Measurements from ENCODE around the gene CMKLR1. TPM values are rescaled to one million over a fixed set of nuclear protein-coding genes. Genes with fewer than 3 reads are reported as not detected.
A peak's percentile ranks its signal among the peaks of the same experiment; 100 is the strongest.

Gene CMKLR1
- total and polyA plus RNA-seq, 9 of the 15 experiments (the other 6 are each of a cell fraction or from before 2014, with no cell fraction given) = 0.11 to 1.4 (median 0.20) TPM

DNA sequence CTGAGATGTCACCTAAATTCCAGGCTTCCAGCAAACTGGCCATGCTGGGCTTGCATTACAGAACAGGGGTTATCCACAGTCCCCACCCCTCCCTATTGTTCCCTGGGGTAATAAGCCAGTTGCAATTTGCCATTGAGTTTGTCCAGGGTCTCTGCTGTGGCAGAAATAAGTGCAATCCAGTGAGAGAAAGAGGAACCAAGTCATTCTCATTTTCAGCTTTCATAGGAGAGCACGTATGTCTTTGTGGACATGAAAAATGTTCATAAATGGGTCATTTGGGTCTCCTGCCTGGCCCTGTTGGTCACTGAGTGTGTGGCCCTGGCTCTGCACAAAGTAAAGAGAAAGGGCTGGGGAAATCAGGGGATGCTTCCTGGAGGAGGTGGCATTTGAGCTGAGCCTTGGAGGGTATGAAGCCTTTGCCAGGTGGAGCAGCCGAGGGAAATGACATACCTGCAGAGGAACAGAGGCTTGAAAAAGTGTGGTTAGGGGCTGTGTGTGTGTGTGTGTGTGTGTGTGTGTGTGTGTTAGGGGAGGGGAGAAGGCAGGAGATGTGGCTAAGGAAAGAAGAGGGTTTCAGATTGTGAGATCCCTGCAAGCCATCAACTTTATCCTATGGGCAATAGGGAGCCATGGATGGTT is 29.3 kb downstream of the CMKLR1 start (continued):
- TF ChIP-seq STAT5A (IDR thresholded peaks at IDR 0.05; ENCODE audit: borderline replicate concordance, low read length) (no peak), SMARCA5 (IDR thresholded peaks at IDR 0.05) (peak; percentile 65; the same call in 1 of the 2 replicates), ZNF830 (CRISPR knock-in tag; IDR thresholded peaks at IDR 0.05) (no peak), SRSF3 (IDR thresholded peaks at IDR 0.05; ENCODE audit: insufficient read depth, low read length) (no peak), FOXA3 (CRISPR knock-in tag; conservative IDR thresholded peaks at IDR 0.05 in 1 of 2, IDR thresholded peaks at IDR 0.05 in 1 of 2) (no peak), RBM17 (IDR thresholded peaks at IDR 0.05; ENCODE audit: borderline replicate concordance, low read depth, low read length) (no peak), KDM1A (IDR thresholded peaks at IDR 0.05) (0 out of 4 replicates have a peak, but pooled peaks of 1 of the 2 experiments have one; percentile 10), JUN (IDR thresholded peaks at IDR 0.05; ENCODE audit: borderline replicate concordance, low read depth, low read length) (no peak), JUN (CRISPR knock-in tag; IDR thresholded peaks at IDR 0.05; ENCODE audit: borderline replicate concordance) (no peak), NFXL1 (CRISPR knock-in tag; IDR thresholded peaks at IDR 0.05) (no peak), BCOR (IDR thresholded peaks at IDR 0.05) (peak; percentile 50; the same call in 1 of the 2 replicates), MBD2 (IDR thresholded peaks at IDR 0.05; ENCODE audit: borderline replicate concordance, low read depth) (no peak), GABPB1 (CRISPR knock-in tag; IDR thresholded peaks at IDR 0.05) (no peak), DACH1 (IDR thresholded peaks at IDR 0.05; ENCODE audit: partially characterized antibody) (no peak), ZNF408 (CRISPR knock-in tag; IDR thresholded peaks at IDR 0.05; ENCODE audit: low read depth) (no peak), PCBP1 (IDR thresholded peaks at IDR 0.05; ENCODE audit: low read depth, low read length, poor library complexity, severe bottlenecking) (no peak), NFE2L1 (tag; IDR thresholded peaks at IDR 0.05; ENCODE audit: borderline replicate concordance, low read depth) (no peak), SIX5 (IDR thresholded peaks at IDR 0.05; ENCODE audit: borderline replicate concordance in 1 of 2, insufficient read depth in 1 of 2, low read depth in 1 of 2, low read length in 2 of 2) (no peak), CHD1 (IDR thresholded peaks at IDR 0.05; ENCODE audit: low read length) (no peak), IFI16 (CRISPR knock-in tag; IDR thresholded peaks at IDR 0.05) (no peak), ZFP36 (IDR thresholded peaks at IDR 0.05; ENCODE audit: low read depth, low read length, partially characterized antibody) (peak; percentile 96), ZSCAN29 (IDR thresholded peaks at IDR 0.05) (no peak)
- TF ChIP-seq, protein P1, sequence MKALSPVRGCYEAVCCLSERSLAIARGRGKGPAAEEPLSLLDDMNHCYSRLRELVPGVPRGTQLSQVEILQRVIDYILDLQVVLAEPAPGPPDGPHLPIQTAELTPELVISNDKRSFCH (CRISPR knock-in tag; IDR thresholded peaks at IDR 0.05) = no peak
- TF ChIP-seq, protein P1 (tag; IDR thresholded peaks at IDR 0.05) = no peak
- TF ChIP-seq, protein P2, sequence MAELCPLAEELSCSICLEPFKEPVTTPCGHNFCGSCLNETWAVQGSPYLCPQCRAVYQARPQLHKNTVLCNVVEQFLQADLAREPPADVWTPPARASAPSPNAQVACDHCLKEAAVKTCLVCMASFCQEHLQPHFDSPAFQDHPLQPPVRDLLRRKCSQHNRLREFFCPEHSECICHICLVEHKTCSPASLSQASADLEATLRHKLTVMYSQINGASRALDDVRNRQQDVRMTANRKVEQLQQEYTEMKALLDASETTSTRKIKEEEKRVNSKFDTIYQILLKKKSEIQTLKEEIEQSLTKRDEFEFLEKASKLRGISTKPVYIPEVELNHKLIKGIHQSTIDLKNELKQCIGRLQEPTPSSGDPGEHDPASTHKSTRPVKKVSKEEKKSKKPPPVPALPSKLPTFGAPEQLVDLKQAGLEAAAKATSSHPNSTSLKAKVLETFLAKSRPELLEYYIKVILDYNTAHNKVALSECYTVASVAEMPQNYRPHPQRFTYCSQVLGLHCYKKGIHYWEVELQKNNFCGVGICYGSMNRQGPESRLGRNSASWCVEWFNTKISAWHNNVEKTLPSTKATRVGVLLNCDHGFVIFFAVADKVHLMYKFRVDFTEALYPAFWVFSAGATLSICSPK (IDR thresholded peaks at IDR 0.05; ENCODE audit: borderline replicate concordance) = no peak
- TF ChIP-seq, protein P3, sequence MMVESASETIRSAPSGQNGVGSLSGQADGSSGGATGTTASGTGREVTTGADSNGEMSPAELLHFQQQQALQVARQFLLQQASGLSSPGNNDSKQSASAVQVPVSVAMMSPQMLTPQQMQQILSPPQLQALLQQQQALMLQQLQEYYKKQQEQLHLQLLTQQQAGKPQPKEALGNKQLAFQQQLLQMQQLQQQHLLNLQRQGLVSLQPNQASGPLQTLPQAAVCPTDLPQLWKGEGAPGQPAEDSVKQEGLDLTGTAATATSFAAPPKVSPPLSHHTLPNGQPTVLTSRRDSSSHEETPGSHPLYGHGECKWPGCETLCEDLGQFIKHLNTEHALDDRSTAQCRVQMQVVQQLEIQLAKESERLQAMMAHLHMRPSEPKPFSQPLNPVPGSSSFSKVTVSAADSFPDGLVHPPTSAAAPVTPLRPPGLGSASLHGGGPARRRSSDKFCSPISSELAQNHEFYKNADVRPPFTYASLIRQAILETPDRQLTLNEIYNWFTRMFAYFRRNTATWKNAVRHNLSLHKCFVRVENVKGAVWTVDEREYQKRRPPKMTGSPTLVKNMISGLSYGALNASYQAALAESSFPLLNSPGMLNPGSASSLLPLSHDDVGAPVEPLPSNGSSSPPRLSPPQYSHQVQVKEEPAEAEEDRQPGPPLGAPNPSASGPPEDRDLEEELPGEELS (CRISPR knock-in tag; IDR thresholded peaks at IDR 0.05; ENCODE audit: borderline replicate concordance) = no peak

All from K562 (cell line).